ENCODE results near the gene PIGK. TPM values are rescaled to one million over a fixed set of nuclear protein-coding genes. Genes with fewer than 3 reads are reported as not detected.
"Not testable (repeated sequence)": the region's sequence is repeated elsewhere in the genome, so short reads cannot be mapped to it uniquely, and the experiment has no call there.

The PIGK gene
- total RNA-seq, 1 donor from 2014 or later, result 24.1 TPM

- DNase-seq (ENCODE audit: low spot score), result no peak
- intact Hi-C loops (cut with DNase I), result no loop called here
Observed at GRCh38 chr1:77200806-77201205, 18.4 kb downstream of the PIGK start.

GRCh38 chr1:77200293-77200692 lies 18.9 kb downstream of the PIGK start:
- no peak for DNase-seq (ENCODE audit: low spot score)
- intact Hi-C loops (cut with DNase I), result no loop called here

- no peak for DNase-seq (ENCODE audit: low spot score)
- intact Hi-C loops (cut with DNase I), result no loop called here
Observed at GRCh38 chr1:77197351-77197750, 21.9 kb downstream of the PIGK start.

GRCh38 chr1:77193951-77194350 lies 25.3 kb downstream of the PIGK start:
- intact Hi-C loops (cut with DNase I), result no loop called here
- DNase-seq (ENCODE audit: low spot score), result no peak

- intact Hi-C loops (cut with DNase I), result no loop called here
- no peak for DNase-seq (ENCODE audit: low spot score)
Observed at GRCh38 chr1:77188770-77189169, 30.5 kb downstream of the PIGK start.

- DNase-seq (ENCODE audit: low spot score), result not testable (repeated sequence)
Observed at GRCh38 chr1:77186907-77187306, 32.3 kb downstream of the PIGK start.

GRCh38 chr1:77182083-77182482 lies 37.1 kb downstream of the PIGK start:
- intact Hi-C loops (cut with DNase I), result no loop called here
- no peak for DNase-seq (ENCODE audit: low spot score)

More at GRCh38 chr1:77186907-77187306, 32.3 kb downstream of the PIGK start:
- intact Hi-C loops (cut with DNase I), result not testable (repeated sequence)

GRCh38 chr1:77179632-77180031 lies 39.6 kb downstream of the PIGK start:
- intact Hi-C loops (cut with DNase I), result no loop called here
- DNase-seq (ENCODE audit: low spot score), result no peak

- intact Hi-C loops (cut with DNase I), result no loop called here
Observed at GRCh38 chr1:77175230-77175844, 43.9 kb downstream of the PIGK start.

GRCh38 chr1:77170687-77171086 lies 48.5 kb downstream of the PIGK start:
- DNase-seq (ENCODE audit: low spot score), result no peak
- intact Hi-C loops (cut with DNase I), result no loop called here

More at GRCh38 chr1:77175230-77175844, 43.9 kb downstream of the PIGK start:
- no peak for DNase-seq (ENCODE audit: low spot score)

GRCh38 chr1:77168358-77168757 lies 50.9 kb downstream of the PIGK start:
- intact Hi-C loops (cut with DNase I), result no loop called here
- DNase-seq (ENCODE audit: low spot score), result no peak

- DNase-seq (ENCODE audit: low spot score), result no peak
- intact Hi-C loops (cut with DNase I), result no loop called here
Observed at GRCh38 chr1:77164434-77164944, 54.7 kb downstream of the PIGK start.

GRCh38 chr1:77159706-77160105 lies 59.5 kb downstream of the PIGK start:
- DNase-seq (ENCODE audit: low spot score); intact Hi-C loops (cut with DNase I): not testable (repeated sequence)

- intact Hi-C loops (cut with DNase I), result no loop called here
- no peak for DNase-seq (ENCODE audit: low spot score)
Observed at GRCh38 chr1:77156214-77156613, 63.0 kb downstream of the PIGK start.

- no peak for DNase-seq (ENCODE audit: low spot score)
- intact Hi-C loops (cut with DNase I), result loop anchor here (10.0 kb wide), 1 partner anchor 1151 kb away; no protein-coding TSS in a partner anchor
Observed at GRCh38 chr1:77146270-77146669, 73.0 kb downstream of the PIGK start.

- DNase-seq (ENCODE audit: low spot score), result no peak
- intact Hi-C loops (cut with DNase I), result loop anchor here (10.0 kb wide), 1 partner anchor 1149 kb away; no protein-coding TSS in a partner anchor
Observed at GRCh38 chr1:77143529-77144121, 75.6 kb downstream of the PIGK start.

- intact Hi-C loops (cut with DNase I), result no loop called here
Observed at GRCh38 chr1:77139389-77139788, 79.8 kb downstream of the PIGK start.

GRCh38 chr1:77134359-77134758 lies 84.9 kb downstream of the PIGK start:
- intact Hi-C loops (cut with DNase I), result no loop called here
- DNase-seq (ENCODE audit: low spot score), result no peak

More at GRCh38 chr1:77139389-77139788, 79.8 kb downstream of the PIGK start:
- no peak for DNase-seq (ENCODE audit: low spot score)

GRCh38 chr1:77133731-77134358 lies 85.4 kb downstream of the PIGK start:
- no peak for DNase-seq (ENCODE audit: low spot score)
- intact Hi-C loops (cut with DNase I), result no loop called here

- no peak for DNase-seq (ENCODE audit: low spot score)
- intact Hi-C loops (cut with DNase I), result loop anchor here (5.0 to 10.0 kb wide), 2 partner anchors 792 to 969 kb away; no protein-coding TSS in a partner anchor
Observed at GRCh38 chr1:77126307-77126706, 92.9 kb downstream of the PIGK start.
